TTC549 (cell line): ENCODE data around the gene C1orf50.
"Not testable (repeated sequence)": the region's sequence is repeated elsewhere in the genome, so short reads cannot be mapped to it uniquely, and the experiment has no call there.

Experiments
- FAIRE-seq: peaks from 2 replicates; lab custom pipeline; 2012; peaks lifted over from hg19 to GRCh38; lab: Jason Lieb, UNC

The C1orf50 gene

GRCh38 chr1:42801832-42802473, 34.9 kb downstream of the C1orf50 start:
- no peak for FAIRE-seq

DNA sequence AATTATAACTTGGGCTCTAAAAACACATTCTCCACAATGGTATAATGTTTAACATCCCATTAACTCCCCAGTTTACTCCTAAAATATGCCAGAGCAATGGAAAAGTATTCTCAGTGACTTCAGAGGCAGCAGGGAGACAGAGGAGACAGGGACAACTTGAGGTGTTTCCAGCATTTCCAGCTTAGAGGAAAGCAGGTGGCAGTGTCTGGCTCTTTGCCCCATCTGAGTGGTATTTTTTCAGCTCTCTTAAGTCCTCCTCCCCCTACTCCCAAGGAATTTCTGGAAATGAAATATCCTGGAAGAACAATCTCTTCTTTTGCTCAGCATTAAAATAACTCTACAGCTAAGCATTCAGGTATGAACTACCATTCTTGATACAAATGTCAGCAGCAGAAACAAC, 39.1 kb downstream of the C1orf50 start:
- no peak for FAIRE-seq

- FAIRE-seq, result no peak
Observed at GRCh38 chr1:42806593-42806992, 39.5 kb downstream of the C1orf50 start.

DNA sequence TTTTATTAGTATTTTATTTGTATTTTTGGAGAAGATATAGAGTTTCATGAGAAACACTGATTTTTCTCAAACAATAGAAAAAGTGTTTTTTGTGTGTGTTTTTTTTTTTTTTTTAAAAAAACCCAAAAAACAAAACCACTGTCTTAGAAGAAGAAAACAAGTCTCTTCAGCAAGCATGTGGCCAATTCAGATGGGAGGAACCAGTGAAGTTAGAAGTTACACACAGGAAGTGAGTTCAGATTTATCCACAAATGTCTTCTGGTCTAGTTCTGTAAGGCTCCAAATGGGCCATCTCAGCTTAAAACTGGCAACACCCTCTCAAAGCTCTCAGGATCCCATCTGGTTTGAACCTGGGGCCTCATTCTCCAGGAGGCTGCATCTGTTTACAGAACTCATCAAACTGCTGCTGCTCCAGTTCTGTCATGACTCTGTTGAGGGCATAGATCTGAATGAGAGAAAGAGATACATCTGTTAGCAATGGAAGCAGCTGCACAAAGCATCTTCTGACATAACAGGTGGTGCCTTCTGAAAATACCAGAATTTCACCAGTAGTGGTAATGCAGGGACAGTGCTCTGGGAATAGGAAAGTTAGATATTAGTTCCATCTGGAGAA, 40.1 kb downstream of the C1orf50 start:
- FAIRE-seq, result no peak

DNA sequence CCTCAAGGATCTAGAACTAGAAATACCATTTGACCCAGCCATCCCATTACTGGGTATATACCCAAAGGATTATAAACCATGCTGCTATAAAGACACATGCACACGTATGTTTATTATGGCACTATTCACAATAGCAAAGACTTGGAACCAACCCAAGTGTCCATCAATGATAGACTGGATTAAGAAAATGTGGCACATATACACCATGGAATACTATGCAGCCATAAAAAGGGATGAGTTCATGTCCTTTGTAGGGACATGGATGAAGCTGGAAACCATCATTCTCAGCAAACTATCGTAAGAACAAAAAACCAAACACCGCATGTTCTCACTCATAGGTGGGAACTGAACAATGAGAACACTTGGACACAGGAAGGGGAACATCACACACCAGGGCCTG, 47.8 kb downstream of the C1orf50 start:
- not testable (repeated sequence) for FAIRE-seq

GRCh38 chr1:42815941-42816584, 49.0 kb downstream of the C1orf50 start:
- no peak for FAIRE-seq

DNA sequence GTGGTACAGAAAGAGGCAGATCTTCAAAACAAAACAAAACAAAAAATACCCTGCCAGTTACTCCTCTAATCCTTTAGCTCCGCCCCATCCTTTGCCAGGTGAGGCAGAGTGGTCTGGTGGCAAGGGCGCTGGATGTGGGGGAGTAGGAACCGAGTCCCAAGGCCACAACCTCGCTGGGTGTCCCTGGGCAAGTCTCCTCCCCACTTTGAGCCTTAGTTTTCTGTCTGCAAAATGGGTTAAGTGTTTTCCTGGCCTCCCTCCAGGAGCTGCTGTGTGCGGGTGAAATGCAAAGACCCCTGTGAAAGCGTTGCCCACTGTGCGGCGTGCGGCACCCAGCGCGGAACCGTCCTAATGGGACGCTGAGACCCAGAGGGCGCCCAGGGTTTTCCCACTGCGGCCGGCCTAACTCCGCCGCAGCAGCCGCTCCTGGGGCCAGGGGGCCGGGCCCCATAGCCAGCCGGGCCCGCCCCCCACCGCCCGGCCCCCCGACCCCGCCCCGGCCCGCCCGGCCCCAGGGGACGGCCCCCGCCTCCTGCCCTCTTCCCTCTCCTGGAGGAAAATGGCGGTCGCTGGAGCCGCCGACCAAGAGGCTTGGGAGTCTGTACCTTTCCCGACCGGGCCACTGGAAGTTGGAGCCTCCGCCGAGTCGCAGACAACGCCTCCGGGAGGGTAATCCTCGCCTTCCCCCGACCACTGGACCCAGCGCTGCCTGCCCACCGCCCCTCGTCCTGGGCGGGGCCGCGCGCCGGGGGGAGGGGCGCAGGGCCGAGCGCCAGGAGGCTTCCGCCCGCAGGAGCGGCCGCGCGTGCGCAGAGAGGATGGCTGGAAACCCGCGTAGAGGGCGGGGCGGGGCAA, 49.8 kb downstream of the C1orf50 start, which contains the start of the genes ERMAP and SVBP:
ERMAP (plus strand) TSS at position 538 of the 855 bp plus-strand sequence. CDS start 13,327 bp downstream, outside the sequence.
SVBP (minus strand) TSS at position 813 of the 855 bp plus-strand sequence. CDS start 853 bp downstream, outside the sequence.
- no peak for FAIRE-seq

GRCh38 chr1:42817440-42817767, 50.4 kb downstream of the C1orf50 start:
- FAIRE-seq, result no peak

GRCh38 chr1:42817976-42818375, 50.9 kb downstream of the C1orf50 start:
- no peak for FAIRE-seq

DNA sequence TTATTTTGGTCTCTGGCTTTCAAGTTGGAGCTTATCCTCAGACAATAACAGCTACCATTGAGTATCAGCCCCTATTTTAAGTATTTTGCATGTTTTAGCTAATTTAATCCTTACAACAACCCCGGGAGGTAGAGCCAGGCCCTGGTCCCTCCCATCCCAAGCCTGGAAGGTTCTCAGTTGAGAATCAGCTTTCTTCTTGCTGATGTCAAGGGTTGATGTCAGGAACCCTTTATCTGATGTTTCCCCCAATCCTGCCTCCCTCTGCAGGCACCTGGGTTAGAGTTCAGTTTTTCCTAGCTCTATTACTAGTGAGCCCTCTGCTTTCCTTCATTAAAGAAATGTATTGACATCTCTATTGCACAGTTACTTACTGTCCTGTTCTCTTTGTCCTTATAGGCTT, 53.8 kb downstream of the C1orf50 start:
- FAIRE-seq, result no peak

GRCh38 chr1:42821690-42822089, 54.6 kb downstream of the C1orf50 start:
- no peak for FAIRE-seq

DNA sequence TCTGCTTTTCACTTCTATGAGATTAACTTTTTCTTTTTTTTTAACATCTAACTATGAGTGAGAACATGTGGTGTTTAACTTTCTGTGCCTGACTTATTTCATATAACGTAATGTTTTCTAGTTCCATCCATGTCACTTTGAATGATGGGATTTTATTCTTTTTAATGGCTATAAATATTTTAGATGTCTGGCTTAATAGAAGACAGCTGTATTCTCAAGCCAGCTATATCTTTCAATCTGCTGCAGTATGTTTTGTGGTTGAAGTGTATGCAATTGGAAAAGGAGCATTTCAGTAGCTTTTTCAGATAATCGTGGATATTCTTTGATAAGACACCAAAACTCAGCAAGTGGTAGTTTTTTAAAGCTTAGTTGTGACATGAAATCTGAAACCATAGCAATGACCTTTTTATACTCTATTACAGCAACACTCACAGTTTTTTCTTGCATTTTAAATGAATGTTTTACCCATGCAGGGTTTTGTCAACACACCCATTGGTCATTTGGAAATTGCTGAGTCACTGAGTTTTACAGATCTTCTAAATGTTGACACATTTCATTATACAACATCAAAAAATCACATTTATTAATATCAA, 55.8 kb downstream of the C1orf50 start:
- FAIRE-seq, result no peak

DNA sequence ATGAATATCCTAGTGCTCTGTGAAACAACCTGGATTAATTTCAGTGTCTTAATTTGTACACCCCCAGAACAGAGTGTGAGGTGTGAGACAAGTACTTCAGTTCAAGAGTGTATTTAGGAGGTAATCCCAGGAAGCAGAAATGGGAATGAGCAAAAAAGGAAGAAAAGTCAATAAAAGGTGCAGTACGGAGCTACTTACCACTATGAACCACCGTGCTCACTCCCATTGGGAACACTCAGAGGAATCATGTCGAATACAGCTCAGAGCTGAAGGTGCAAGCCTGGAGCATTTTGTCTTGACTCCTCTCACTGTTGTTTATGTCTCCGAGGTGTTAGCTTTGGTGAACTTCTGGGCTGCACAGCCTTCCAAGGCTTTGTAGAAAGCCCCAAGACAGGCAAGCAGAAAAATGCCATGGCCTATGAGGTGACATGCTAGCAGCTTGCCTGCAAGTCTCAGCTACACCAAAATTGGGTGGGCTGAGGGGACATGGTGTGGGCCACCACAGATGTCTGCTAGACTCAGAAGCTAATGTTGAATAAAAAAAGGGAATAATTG, 57.5 kb downstream of the C1orf50 start:
- FAIRE-seq, result no peak

DNA sequence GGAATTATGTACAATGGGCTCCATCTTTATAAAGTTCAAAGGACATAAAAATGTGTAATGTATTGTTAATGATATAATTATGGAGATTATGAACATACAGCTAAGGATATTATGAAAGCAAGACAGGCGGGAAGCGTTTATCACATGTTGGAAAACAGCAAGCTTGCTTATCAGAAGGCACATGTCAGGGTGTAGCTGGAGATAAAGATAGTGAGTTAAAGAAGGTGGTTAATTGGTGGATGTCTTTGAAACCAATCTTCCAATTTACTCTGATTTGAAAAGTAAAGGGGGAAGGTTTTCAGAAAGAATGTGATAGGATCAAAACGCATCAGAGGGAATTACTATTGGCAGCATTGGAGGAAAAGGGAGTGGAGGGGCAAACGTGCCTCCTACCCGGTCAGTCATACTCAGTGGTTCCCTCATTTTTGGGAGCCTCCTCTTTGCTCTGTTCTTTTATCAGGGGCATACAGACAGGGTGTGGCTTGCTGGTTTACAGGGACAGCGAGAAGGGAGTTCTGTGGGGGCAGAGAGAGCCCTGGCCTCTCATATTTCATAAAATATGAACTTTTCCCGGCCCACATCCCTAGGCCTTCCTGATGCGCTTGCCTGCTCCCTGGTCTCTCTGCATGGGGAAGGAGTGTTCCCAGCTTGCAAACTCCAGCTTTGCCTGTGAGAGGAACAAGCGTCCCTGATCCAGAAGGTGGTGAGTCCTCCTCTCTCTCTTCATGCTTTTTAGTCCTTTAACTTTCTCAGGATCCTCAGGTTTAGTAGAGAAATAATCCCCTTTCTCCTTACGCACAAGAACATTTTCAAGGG, 58.2 kb downstream of the C1orf50 start:
- no peak for FAIRE-seq
